DMS53 (cell line): Measurements from ENCODE around the gene MITF.
A peak's percentile ranks its signal among the peaks of the same experiment; 100 is the strongest.

Source experiments
- DNase-seq: peaks from one replicate; lab custom pipeline; 2025; lab: John Stamatoyannopoulos, UW

The MITF gene

GRCh38 chr3:69838696-69839515 lies 99.6 kb downstream of the MITF start:
- no peak for DNase-seq

DNA sequence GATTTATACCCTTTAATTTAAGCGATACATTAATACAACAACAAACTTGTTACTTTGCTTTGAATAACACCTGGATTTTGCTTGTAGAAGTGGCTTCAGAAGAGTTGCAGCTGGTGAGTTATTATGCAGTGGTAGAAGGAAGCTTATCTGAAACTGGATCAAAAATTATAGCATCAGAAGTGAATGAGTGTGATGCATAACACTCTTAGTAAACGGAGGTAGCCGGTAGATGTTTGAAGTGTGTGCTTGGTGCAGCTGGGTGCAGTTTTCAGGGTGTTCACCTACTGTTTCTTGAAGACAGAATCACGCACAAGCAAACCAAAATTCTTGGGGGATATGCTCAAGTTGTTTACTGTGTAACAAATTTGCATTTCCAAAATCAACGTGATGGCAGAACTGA lies 103.1 kb downstream of the MITF start:
- no peak for DNase-seq

GRCh38 chr3:69842789-69843188 lies 103.5 kb downstream of the MITF start:
- DNase-seq: no peak

DNA sequence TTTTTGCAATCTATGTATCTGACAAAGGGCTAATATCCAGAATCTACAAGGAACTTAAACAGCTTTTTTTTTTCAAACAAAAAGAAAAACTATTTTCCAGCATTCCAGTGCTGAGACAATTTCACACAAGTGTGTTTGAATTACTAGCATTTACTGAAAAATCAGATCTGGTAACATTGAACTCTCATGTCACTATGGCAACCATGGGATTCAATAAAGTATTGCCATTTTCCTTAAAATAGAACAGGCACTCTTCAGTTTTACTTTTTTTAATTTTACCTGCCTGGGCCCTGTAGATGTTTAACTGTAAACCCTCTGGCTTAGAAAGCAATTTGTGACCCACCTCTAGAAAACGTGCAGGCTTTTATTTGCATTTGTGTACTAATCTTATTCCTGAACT lies 105.4 kb downstream of the MITF start:
- no peak for DNase-seq

DNA sequence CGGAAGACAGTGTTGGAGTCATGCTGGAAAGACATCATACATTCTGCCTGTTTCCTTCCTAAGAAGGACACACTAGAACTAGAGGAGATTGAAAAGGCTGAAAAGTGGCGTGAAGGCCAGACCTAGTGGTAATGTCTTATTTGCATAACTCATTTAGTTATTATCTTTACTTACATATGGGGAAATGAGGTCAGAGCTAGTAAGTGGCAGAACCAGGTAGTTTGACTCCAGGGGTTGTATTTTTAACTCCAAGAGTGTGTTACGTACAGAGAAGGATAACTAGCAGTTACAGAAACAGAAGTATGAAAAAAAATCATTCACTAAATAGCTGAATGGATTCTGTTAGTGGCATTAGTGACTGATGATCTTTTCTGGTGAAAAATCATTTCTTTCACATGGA lies 108.0 kb downstream of the MITF start:
- no peak for DNase-seq

DNA sequence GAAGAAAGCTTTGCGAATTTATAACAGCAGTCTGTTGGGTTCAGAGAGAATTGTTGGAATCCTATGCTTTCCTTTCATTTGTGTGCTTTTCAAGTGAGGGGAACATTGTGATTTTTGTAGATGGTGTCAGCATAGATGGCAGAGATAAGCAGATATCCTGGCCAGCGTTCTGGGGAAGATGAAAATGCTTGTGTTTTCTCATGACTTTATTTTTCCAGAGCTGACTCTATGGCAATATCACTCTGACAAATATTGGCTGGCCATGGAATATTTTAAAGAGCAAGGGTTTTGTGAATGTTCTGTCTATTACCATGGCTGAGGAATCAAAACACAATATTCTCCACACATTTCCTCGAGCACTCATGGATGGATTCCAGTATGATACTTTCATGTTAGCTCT lies 108.8 kb downstream of the MITF start:
- no peak for DNase-seq

GRCh38 chr3:69850849-69851248 lies 111.6 kb downstream of the MITF start:
- DNase-seq: no peak

- DNase-seq: no peak
Observed at GRCh38 chr3:69853027-69853426, 113.8 kb downstream of the MITF start.

GRCh38 chr3:69855436-69856162 lies 116.3 kb downstream of the MITF start:
- peak; percentile 24 for DNase-seq

DNA sequence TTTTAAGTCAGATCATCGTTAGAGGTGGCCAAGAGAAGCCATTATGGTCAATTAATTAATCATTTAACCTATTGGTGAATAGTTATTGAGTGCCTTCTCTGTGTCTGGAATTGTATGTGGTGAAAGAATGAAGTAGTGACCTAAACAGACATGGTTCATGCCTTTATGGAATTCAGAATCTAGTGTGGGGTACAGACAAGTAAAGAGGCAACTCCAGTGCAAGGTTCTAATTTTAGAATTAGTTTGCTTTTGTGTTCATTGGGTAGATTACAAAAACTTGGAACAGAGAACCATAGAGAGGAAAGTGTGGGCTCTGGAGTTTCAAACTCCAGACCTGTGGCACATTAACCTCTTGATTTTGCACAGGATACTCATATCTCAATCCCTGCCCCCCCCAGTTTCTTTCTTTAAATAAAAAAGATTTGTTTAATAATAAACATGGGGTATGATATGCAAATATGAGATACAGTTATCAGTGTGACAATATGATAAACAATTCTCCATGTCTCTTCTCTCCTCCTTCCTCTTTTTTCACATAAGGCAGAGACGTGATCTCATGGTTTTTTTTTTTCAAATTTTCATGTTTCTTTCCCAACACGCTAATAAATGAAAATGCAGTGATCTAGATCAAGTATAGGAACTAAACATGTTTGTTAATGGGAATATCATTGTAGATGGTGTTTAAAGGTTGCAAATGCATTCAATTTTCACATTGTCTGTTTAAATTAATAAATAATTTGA lies 117.9 kb downstream of the MITF start:
- no peak for DNase-seq

- DNase-seq: no peak
Observed at GRCh38 chr3:69861556-69861955, 122.3 kb downstream of the MITF start.

GRCh38 chr3:69864141-69864540 lies 124.9 kb downstream of the MITF start:
- DNase-seq: peak; percentile 0

GRCh38 chr3:69864766-69865165 lies 125.5 kb downstream of the MITF start:
- DNase-seq: no peak

DNA sequence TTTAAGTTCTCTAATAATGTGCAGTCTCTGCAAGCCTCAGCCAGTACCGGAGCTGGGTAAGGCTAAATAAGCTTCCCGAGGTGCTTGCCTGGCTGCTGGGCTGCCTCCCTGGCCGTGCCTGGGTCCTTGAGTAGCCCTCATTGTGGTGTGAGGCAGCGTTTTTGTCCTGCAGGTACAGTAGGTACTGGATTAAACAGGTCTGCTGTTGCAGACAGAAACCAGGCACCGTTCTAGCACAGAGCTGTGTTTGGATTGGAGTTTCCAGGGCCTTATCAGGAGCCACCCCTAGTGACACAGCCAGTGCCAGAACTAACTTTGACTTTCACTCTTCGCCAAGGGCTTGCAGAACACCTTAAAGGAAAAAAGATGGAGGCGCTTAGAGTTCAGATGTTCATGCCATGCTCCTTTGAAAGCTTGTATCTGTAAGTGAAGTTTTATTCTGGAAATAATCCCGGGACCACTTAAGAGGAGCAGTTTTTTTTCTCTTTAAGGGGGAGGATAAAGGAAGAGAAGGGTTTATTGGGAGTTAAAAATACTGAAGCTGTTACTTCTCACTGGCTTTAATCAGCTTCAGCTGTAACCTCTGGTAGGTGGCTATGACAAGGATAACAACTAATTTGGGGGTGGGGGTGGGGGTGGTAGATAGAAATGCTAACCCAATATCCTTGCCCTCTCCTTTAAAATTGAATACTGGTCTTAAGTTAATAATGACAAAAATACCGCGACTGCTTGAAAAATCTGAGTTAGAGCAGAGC lies 126.8 kb downstream of the MITF start:
- DNase-seq: peak; percentile 15

DNA sequence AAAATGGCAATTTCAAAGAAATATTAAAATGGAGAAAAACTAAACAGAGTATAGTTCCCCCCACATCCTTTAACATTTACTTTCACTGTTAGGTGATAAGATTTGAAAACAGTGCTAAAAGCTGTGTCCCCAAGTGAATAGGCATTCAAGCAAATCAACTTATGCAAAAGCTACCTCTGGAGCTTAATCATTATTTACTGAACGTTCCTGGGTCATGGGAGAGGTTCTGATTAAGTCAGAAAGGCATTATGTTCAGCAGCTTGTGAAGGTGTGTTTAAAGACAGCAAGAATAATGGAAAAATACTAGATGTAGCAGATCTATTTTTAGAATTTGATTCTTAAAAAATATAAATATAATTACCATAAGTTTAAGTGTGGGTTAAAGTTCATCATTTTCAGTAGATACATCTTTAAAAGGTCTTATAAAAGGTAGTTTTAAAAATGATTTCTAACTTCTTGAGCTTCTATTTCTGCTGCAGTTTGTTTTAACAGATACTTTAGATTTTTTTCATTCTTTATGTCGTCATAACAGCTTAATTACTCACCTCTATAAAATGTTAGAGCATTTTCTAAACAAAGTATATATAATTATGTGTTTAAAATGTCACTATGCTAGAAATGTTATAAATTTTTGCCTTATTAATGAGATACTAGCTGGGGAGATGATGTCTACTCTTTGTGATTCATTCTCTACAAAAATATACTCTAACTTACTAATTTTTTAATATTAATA lies 127.9 kb downstream of the MITF start:
- peak; percentile 4 for DNase-seq

DNA sequence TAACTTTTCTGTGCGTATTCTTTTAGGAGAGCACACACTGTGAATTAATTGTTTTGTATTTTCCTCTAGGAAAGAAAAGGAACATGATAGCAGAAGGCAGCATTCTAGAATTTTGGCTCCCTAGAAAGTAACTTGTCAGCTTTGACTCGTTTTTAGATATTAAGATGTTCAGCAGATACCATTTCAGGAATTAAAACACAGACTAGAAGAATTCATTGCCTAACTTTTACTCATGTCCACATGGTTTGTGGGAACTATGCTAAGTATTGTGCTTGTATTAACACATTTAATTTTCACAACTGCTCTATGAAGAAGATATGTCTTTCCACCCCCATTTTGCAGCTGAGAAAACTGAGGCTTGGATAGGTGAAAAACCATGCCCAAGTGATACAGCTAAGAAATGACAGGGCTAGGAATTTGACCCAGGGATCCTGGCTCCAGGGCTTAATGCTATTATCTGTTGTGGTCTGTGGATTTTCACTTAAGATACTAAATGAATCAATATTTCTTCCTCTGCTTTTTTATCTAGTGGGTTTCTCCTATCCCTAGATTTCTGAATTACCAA lies 128.8 kb downstream of the MITF start:
- DNase-seq: no peak

DNA sequence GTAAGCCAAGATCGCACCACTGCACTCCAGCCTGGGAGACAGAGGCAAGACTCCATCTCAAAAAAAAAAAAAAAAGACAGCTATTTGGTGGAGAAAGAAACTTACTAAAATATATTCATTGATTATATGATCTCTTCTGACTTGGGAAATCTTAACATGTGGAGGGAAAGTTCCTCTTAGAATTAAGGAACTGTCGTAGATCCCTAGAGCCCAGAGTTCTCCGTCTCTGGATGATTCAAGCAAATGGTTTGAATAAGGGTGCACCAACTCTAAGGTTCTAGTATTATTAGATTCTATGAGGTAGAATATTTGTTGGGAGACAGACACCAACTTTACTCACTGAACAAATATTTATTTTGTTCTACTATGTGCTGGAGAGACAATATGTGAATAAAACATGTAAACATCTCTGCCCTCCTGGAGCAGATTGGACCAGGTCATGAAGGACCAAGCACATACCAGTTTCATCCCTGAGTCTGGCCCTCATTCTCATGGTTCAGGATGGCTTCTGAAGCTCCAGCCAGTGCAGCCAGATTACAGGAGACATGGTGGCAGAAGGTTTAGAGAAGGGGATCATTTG lies 129.7 kb downstream of the MITF start:
- DNase-seq: peak; percentile 58

- DNase-seq: peak; percentile 4
Observed at GRCh38 chr3:69869643-69870042, 130.4 kb downstream of the MITF start.

DNA sequence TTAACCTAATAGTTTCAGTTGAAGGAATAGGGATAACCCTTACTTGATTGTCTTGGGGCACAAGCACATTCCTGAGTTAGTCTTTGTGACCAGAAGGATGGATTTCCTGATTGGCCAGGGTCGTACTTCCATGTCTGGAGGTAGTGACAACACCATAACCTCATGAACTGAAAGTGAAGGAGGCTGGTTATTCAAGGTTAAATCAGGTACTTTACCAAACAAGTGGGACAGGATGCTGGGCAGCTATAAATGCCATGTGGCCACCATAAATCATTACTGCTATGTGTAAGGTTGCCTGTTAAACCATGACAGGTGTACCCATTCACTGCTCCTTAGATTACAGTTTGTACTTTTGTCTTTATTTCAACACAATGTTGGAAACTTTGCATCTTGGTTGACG lies 132.0 kb downstream of the MITF start:
- peak; percentile 4 for DNase-seq

DNA sequence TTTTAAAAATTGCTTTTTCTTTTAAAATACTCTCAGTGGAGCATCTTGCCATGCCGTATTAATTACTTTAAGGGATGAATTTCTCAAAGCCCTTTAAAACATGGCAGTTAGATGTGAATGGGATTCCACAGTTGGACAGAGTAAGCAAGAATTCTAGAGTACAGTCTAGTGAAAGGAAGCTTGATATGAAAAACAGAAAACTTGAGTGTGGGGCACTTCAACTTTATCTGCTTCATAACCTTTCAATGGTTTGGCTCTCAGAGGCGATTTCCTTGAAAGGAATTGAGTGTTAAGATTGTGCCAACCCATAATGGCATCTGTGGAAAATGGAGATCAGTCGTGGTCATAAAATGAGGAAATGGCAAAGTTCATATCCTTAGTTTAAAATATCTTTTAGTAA lies 132.6 kb downstream of the MITF start:
- DNase-seq: no peak
